NCI-H1048 (cell line): ENCODE results near the gene KSR1.

ENCODE experiments used
- DNase-seq: peaks from one replicate; lab custom pipeline; 2025; lab: John Stamatoyannopoulos, UW

The KSR1 gene

DNA sequence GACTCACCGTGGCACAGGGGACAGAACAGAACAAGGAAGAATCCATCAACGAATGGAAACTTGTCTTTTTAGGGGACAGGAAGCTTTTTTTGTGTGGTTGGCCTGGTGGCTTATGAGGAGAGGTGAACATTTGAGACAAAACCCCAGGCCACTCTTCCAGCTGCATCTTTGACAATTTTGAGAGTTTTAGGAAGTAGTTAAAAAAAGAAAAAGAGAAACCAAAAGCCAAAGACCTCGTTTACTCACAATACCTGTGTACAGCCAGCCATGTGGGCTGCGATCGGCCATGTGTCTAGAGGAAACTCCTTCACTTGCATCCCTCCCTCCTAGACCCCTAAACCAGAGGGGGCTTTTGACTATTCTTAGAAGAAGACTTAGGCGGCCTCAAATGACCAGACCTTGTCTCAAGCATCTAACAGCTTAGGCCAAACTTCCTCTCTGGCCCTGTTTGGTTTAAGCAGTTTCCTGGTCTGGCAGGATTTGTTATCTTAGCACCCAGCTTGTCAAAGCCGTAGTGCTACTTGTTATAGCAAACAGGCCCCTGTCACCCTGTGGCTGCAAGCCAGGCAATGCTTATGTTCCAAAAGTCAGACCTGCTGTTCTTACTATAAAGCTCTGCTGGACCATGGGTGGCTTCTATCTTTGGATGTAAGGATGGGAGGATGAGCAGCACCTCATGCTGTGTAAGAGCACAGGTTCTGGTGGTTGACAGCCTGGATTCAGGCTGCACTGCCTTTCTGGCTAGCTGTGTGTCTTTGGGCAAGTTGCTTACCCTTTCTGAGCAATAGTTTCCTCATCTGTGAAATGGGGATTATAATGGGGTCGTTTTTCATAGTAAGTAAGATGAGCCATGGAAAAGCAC lies 17.7 kb downstream of the KSR1 start:
- DNase-seq = no peak

DNA sequence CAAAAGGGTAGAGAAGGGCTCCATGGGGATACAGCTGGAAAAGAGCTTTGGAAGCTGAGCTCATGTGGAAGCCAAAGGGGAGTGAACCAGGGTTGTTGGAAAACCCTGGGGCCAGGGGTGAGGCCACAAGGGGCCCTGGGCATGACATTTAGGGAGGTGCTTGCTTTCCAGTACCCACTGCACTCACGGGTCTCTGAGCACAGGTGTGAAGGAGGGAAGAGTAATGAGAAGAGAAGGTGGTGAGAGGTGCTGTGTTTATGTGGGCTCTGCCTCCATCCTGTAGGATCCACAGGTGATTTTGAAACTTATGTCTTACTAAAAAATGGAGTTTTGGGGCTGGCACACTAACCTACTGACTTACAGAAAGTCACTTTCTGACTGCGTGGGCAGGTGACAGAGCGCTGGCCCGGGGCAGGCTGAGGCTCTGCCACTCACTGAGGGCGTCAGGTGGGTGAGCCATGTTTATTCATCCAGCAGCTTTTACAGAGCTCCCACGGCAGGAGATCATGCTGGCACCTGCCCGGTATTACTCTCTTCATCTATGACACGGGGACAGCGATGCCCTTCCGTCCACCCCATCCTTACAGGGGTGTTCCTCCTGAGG lies 18.9 kb downstream of the KSR1 start:
- DNase-seq = no peak

GRCh38 chr17:27475981-27476895 lies 20.0 kb downstream of the KSR1 start:
- no peak for DNase-seq

- no peak for DNase-seq
These were observed 21.0 kb downstream of the KSR1 start for GRCh38 chr17:27477050-27477888.

DNA sequence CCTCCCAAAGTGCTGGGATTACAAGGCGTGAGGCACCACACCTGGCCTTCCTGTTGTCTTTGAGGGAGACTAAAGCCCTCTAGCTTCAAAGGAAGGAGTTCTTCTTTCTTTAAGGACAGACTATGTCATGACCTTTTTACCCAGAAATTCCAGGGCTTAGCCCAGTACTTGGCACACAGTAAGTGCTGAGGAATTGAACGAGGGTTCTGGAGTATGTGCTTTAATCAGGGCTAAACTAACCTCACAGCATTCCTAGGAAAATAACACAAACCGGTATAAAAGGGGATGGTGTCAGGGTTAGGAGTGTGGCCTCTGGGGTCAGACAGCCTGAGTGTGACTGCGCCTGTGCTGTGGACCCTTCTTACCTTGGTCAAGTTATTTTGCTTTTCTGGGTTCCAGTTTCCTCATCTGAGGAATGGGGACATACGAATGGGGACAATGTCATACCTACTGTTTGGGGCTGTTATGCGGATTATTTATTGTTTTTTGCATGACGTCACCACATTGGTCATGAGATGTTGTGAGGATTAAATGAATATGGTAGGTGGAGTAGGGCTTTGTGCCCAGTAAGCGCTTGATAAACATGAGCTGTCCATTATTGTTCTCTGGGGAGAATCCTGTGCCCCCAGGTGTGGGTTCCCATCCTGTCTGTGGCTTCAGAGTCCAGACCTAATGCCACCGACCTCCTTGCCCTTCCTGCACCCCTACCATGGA lies 21.9 kb downstream of the KSR1 start:
- no peak for DNase-seq

DNA sequence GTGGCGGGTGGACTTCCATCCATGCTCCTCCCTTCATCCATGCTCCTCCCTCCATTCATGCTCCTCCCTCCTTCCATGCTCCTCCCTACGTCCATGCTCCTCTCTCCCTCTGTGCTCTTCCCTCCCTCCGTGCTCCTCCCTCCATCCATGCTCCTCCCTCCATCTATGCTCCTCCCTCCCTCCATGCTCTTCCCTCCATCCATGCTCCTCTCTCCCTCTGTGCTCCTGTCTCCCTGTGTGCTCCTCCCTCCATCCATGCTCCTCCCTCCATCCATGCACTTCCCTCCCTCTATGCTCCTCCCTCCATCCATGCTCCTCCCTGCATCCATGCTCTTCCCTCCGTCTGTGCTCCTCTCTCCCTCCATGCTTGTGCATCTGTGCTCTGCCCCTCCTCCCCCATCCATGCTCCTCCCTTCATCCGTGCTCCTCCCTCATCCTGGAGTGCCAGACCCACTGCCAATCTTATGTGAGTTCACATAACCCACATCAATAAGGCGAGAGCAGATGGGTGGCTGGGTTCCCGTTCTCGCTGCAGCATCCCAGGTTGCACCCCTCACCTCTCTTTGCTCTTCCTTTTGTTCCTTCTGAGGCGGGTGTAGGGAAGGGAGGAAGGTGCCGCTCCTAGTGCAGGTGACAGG lies 22.8 kb downstream of the KSR1 start:
- no peak for DNase-seq

DNA sequence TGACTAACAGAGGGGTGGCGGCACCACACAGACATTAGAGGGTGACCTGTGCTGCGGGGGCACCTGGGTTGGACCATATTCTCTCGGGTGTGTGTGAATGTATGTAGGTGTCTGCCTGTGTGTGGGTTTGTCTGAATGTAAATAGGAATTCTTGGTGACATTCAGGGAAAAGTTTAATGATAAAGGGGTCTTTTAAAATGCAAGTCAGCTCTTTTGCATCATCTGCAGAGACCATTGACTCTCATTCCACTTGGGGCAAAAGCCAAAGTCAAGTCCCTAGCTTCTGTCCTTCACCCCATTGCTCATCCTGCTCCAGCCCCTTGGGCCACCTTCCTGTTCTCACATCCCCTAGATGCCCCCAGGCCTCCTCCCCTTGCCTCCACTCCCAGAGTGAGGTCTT lies 23.6 kb downstream of the KSR1 start:
- DNase-seq = no peak

GRCh38 chr17:27480699-27481098 lies 24.5 kb downstream of the KSR1 start:
- DNase-seq = no peak

- no peak for DNase-seq
These were observed 25.1 kb downstream of the KSR1 start for GRCh38 chr17:27481327-27481726.

DNA sequence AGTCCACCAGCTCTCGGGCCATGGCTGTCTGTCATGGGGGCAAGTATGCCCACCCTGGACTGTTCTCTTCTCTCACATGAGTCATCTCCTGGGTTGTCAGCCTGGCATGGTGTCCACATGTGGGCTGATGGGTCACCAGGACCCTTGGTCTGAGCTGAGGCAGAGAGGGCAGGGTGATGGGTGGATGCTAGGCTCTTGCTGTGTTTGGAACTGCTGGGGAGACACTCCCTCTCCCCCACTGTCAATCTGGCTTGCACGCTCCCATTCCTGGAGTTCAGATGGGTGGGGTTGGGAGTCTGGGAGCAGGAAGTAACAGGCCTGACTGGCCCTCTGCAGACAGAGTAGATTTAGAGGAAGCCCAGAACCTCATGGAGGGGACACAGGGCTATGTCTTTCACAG lies 28.9 kb downstream of the KSR1 start:
- no peak for DNase-seq

GRCh38 chr17:27485716-27486495 lies 29.7 kb downstream of the KSR1 start:
- DNase-seq = no peak

GRCh38 chr17:27486741-27487140 lies 30.5 kb downstream of the KSR1 start:
- DNase-seq = no peak

- no peak for DNase-seq
These were observed 32.0 kb downstream of the KSR1 start for GRCh38 chr17:27488231-27488630.

- DNase-seq = no peak
These were observed 32.9 kb downstream of the KSR1 start for GRCh38 chr17:27489045-27489715.

GRCh38 chr17:27490391-27490790 lies 34.1 kb downstream of the KSR1 start:
- no peak for DNase-seq

- DNase-seq = no peak
These were observed 35.5 kb downstream of the KSR1 start for GRCh38 chr17:27491713-27492190.

GRCh38 chr17:27492470-27492869 lies 36.2 kb downstream of the KSR1 start:
- DNase-seq = no peak

- DNase-seq = no peak
These were observed 36.8 kb downstream of the KSR1 start for GRCh38 chr17:27493088-27493487.
